ENCODE measurements around the gene AATF.

Gene AATF

DNA sequence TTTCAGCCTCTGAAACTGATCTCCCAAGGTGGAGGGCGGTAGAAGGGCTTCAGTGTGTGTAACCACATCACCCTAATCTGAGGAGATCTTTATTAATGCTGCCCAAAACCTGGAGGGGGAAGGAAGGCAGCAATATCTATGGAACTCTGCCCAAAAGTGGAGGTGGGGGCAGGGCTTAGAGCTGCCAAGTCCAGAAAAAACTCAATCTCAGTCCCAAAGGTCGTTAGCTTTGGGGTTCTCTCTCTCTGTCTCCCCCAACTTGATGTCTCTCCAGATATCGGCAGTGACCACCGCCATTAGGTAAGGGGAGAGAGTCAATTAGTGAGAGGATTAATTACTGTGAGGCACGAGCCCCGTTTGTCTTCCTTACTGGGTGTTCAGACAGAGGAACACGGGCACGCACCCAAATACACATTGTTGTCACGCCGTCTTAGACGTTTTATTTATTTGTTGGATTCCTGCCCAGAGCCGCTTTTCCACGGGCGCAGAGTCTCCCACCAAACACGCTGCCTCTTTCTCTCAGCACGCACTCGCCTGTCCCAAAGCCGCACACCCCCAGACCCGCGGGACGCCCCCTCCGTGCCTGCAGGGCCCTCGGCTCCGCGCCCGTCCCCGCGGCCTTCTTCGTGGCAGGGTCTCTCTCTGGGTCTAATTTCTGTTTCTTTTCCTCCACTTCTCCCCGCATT, 16.9 kb upstream of the AATF start:
- no peak for DNase-seq

- DNase-seq, result no peak
Observed at GRCh38 chr17:36932383-36932693, 16.4 kb upstream of the AATF start.

DNA sequence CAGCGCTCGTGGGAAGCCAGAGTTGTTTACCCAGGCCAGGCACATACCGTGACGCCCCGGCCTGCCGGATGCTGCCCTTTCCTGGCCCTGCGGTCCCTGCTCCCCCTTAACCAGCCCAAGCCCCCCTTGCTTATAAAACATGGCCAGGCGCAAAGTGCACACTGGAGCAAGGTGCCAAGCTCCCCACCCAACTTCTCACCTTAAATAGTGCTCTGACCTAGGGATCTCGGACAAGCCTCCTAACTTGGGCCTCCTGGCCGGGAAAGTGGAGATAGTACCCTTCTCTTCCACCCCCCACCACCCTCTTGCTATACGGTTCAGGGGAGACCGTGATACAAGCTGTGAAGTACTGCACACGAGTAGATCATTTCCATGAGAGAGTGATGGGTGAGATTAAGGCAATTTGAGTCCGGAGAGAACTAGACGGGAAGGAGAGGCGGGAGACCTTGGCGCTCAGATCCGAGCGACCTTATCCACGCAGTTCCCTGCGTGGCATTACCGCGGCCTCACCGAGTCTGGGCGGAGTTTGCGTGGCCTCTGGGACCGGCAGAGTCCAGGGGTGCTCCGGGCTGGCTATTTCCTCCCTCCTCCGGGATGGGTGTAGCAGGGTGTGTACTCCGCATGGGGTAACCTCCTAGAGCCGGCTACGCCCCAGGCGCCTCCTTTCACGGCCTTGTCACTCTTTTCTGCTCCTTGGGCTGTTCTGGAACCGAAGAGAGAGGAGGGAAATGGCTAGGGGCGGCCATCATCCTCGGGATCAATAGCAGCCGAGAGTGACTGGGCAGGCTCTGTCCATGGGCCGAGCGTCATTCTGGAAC, 15.9 kb upstream of the AATF start:
- no peak for DNase-seq

- no peak for DNase-seq
Observed at GRCh38 chr17:36933512-36934143, 15.1 kb upstream of the AATF start.

DNA sequence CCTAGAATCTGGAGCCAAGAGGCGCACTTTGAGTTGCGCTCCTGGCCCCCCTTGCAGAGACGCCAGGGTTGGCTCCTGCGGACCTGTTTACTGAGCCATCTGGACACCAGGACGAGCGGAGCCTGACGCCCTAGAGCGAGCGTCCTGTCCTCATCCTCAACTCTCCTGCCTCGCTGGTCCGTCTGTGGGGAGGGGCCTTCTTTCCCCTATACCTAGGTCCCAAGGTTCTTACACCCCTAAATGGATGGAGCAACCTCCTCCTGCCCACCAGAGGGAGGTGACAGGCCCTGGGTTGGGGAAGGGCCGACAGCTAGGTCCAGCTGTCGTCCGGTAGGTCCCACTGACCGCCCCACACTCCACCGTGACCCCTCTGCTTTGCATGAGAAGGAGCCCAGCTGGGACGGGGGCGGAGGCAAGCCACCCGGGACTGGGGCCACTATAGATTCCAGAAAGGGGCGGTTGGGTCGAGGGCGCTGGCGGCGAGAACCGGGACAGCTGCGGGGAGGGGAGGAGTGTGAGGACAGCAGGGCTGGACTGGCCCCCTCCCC, 14.5 kb upstream of the AATF start:
- no peak for DNase-seq

DNA sequence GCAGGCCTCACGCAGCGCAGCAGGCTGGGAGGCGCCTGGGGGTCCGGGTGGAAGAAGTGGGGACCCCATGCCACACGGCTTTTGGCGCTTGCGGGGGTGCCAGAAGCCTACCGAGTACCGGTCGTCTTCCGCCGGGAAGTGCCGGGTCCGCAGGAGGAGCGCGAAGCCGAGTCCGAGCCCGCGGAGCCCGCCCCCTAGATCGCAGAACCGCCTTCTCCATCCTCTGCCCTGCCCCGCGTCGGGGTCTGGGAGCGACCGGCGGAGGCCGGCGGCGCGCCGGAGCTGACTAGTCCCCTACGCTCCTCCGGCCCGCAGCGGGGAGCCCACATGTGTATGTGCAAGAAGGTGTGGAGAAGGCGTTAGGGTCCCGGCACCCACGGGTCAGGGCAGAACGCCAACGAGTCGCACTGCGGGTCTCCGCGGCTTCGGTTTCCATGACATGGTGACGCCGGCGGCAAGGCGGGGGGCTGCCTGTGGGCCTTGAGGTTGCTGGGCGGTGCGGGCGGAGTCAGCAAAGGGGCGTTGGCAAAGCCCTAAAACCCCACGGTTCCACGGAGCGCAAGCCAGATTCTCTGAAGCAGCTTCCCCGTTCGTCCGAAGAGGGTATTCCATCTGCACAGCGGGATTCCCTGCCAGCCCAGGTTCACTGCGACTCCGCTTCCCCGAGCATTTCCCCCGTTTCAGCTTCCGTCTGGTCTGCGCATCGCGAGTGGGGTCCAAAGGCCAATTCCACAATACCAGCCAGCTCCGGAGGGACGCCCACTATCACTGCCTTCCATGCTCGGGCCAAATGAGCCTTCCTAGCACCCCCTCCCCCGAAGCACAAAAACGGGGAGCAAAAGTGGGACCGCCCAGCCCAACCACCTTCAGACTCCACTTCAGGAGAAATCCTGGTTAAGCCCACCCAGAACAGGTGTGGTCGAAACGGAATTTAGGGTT, 13.8 kb upstream of the AATF start:
- DNase-seq, result no peak

GRCh38 chr17:36935671-36936454, 12.9 kb upstream of the AATF start:
- DNase-seq, result no peak

- no peak for DNase-seq
Observed at GRCh38 chr17:36936455-36937000, 12.2 kb upstream of the AATF start.

DNA sequence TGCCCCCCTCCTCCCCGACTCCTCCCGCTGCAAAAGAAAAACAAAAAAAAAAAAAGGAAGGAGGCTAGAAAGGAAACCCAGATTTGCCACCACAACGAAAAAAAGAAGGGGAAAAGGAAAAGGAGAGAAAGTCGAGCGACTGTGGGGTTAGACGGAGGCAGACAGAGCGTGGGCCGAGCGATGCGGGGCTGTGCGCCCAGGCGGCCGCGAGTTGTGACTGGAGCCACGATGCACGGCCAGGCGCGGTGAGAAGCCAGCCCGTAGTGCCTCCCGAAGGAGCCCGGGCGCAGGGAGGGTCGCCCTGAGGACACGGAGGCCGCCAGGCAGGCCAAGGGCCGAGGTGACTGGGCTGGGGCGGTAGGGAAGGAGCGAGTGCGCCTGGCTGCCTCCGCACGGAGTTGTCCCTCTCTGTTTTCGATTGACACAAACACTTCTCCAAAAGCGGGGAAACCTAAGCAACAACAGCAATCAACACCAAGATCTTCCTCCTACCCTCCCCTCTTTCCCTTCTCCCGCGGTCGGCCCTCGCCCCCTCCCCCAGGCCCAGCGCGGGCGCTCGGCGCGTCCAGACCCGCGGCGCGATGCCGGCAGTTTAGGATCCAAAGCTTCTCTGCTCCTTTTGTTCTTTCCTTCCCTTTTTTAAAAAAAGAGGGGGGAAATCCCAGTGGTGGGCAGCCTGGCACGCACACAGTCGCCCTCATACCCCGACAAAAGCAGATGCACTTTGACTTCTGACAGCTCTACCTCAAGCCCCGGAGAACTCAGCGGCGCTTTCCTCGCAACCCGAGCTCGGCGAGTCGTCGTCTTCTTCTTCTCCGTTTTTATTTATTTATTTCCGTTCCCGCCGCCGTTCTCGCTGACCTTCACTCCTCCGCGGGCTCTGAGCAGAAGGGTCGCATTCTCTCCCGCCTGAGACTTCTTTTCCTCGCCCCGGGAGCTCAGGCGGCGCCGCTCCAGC, 11.5 kb upstream of the AATF start, which contains the start of gene LHX1:
Gene LHX1, plus strand, starts transcription at position 475 of the 958 bp plus-strand sequence. CDS start 723 bp downstream, outside the sequence.
- DNase-seq, result no peak

DNA sequence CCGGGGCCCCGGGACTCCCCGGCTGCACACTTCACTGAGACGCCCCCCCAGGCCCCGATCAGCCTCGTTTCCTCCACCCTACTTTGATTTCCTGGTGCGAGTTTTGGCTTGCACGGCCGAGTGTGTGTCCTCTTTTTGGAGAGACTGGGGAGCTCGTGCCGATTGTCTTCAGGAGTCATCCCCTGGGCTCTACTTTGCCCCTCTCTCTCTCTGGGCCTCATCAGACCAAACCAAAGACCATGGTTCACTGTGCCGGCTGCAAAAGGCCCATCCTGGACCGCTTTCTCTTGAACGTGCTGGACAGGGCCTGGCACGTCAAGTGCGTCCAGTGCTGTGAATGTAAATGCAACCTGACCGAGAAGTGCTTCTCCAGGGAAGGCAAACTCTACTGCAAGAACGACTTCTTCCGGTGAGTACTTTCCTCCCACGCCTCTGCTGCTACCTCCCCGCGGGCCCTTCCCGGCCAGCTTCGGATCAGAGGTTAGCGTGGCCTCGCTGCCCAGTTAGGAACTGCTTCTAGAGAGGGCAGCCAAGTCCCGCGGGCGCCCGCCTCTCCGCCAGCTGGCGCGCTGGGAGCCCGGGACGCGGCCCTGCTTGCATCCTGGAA, 10.7 kb upstream of the AATF start:
- DNase-seq, result no peak

DNA sequence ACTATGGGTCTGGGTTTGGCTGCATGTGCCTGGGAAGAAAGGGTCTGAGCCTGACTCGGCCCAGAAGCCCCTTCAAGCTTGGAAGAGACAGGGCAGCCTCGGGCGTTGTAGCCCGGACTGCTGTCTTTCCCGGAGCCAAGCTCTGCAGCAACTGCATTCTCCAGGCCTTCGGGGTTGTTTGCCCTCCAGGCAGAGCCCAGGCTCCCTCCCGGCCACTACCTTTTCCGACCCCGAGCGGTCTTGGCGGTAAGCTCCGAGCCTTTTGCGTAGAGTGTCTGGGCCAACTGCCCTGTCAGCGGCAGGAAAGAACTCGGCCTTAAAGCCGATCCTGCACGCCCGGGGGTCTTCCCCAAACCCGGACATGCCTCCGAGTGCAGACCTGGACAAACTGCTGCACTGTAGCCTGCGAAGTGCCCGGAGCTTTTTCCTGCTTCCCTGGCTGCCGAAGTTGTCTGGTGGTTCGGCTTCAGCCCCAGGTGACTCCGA, 10.1 kb upstream of the AATF start:
- DNase-seq, result no peak

DNA sequence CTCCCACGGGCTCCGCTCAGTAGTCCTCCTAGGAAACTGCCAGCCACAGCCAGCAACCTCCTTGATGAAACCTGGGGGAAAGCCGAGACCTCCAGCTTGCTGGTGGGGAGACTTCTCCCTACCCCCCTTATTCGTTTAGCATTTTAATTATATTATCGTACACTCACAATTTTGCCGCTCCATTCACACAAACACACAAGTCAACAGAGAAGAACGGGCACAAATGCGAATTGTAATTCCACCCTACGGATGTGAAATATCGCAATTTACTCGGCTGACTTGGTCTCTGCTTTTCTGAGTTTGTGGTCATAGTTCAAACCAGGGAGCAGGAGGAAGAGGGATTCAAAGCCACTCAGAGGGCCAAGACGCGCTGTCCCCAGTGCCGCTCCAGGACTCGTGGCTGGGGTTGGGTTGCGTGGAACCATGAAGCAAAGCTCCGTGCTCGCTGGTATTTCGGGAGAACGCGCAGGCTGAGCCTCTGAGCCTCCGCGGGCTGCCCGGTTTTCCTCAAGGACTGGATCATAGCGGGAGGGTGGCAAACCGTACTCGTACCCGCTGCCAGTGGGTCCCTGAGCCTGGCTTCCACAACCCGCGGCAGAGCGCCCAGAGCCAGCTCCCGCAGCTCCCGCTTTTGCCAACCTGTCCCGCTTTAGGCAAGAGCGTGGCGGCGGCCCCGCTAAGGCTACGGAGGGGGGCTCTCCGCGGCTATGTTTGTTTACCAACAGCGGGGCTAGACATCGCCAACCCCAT, 9.5 kb upstream of the AATF start:
- DNase-seq, result no peak

DNA sequence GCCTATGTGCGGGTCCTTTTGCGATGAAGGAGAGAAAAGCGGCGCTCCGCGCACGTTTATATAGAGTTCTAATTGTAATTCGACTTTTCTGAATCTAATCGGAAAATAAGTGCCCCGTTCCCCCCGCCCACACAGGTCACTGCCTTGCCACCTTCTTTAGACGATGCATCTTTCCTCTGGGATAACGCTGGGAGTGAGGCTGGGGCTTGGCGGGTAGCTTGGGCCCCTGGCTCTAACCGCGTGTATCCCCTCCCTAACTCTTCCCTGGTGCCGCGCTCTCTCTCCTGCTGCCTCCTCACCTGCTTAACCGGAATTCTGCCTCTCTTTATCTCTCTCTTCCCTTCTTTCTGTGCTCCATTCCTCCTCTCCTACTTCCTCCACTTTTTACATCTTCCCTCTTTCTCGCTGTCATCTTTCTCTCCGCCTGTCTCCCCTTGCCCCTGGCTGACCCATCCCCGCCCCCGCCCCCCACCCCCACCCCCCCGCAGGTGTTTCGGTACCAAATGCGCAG, 8.9 kb upstream of the AATF start:
- no peak for DNase-seq

GRCh38 chr17:36940313-36941264, 8.2 kb upstream of the AATF start:
- no peak for DNase-seq

- no peak for DNase-seq
Observed at GRCh38 chr17:36941265-36942010, 7.3 kb upstream of the AATF start.

DNA sequence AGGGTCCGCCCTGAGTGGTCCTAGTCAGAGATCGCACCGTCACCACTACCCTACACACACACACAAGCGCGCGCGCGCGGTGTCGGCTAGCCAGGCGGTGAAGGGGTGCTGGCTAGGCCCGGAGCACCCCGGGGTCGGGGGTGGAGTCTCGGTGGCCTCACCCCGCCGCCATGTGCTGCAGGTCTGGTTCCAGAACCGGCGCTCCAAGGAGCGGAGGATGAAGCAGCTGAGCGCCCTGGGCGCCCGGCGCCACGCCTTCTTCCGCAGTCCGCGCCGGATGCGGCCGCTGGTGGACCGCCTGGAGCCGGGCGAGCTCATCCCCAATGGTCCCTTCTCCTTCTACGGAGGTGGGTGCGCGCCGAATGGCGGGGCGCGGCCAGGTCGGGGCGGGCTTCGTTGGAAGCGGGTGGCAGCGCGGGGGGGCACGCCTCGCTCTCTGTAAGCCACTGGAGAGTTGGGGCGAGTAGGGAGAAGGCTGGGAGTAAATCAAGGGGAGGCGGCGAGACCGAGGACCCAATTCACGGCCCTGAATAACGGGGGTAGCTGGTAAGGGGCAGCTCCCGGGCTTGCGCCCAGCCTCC, 6.6 kb upstream of the AATF start:
- DNase-seq, result no peak

Data from suppressor macrophage treated with lipopolysaccharide for 4 hours (primary cell).